T-helper 1 cell treated with Interleukin-12 subunit alpha and Interleukin-12 subunit beta and Interleukin-4 antibody, amounts not matched to agents 30 ng/mL and 1 ng/mL, for 36 hours (primary cell): ENCODE data around the gene ATP6V1G3. TPM values are rescaled to one million over a fixed set of nuclear protein-coding genes. Genes with fewer than 3 reads are reported as not detected.
"Not testable (repeated sequence)": the region's sequence is repeated elsewhere in the genome, so short reads cannot be mapped to it uniquely, and the experiment has no call there.

ENCODE experiments used
- intact Hi-C: fragments of 100-400 bp; cut with micrococcal nuclease; formaldehyde crosslinking; loops from one replicate; pipeline ENCODE4 v1.15.1; 2024
- total RNA-seq: library from RNA; stranded (reverse); gene quantifications from 2 replicates; pipeline ENCODE4 v1.2.3, GENCODE V29; 2022

Gene ATP6V1G3, protein sequence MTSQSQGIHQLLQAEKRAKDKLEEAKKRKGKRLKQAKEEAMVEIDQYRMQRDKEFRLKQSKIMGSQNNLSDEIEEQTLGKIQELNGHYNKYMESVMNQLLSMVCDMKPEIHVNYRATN
- not detected in 2 replicates for total RNA-seq

DNA sequence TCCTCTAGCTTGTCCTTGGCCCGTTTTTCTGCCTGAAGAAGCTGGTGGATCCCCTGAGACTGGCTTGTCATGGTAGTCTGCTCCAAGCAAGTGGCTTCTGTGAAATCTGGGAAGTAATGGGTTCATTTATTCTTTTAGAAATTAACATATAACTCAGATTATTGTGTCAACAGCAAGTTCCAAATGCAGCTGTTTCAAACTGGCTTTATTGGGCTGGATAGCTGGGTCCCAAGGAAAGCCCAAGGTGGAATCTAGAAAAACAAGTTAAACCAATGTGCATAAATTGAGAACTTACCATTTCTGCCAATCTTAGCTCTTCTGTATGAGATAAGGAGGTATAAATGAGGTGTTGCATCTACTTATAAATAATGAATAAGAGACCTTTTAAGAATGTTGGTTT, at the start of gene ATP6V1G3:
Gene ATP6V1G3, minus strand, starts transcription at position 101 of the 400 bp plus-strand sequence. Its CDS starts 30 bp downstream, at position 71.
- intact Hi-C loops = no loop called here

DNA sequence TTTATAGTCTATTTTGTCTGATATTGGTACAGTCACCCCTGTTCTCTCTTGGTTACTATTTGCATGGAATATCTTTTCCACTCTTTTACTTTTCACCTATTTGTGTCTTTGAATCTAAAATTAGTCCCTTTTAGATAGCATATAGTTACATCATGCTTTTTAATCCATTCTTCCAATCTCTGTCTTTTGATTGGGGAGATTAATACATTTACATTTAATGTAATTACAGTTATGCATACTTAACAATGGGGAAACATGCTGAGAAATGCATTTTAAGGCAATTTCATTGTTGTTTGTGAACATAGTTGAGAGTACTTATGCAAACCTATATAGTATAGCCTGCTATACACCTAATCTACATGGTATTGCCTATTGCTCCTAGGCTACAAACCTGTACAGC, 48.4 kb upstream of the ATP6V1G3 start:
- intact Hi-C loops = no loop called here

DNA sequence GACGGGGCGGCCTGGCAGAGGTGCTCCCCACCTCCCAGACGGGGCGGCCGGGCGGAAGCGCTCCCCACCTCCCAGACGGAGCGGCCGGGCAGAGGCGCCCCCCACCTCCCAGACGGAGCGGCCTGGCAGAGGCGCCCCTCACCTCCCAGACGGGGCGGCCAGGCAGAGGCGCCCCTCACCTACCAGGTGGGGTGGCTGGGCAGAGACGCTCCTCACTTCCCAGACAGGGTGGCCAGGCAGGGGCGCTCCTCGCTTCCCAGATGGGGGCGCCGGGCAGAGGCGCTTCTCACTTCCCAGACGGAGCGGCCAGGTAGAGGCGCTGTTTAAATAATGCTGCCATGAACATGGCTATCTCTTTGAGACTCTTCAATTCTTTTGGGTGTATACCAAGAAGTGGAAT, 43.7 kb upstream of the ATP6V1G3 start:
- intact Hi-C loops = no loop called here

DNA sequence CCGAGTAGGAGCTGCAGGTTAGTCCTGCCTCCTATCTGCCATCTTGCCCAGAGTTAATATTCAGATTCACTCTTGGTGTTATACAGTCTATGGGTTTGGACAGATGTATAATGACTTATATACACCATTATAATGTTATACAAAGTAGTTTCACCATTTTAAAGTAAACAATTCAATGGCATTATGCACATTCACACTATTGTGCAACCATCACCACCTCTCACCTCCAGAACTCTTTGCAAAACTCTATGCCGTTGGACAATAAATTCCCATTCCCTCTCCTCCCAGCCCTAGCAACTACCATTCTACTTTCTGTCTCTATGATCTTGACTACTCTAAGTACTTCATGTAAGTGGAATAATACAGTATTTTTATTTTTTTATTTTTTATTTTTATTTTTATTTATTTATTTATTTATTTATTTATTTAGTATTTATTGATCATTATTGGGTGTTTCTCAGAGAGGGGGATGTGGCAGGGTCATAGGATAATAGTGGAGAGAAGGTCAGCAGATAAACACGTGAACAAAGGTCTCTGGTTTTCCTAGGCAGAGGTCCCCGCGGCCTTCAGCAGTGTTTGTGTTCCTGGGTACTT, 42.8 kb upstream of the ATP6V1G3 start:
- intact Hi-C loops = not testable (repeated sequence)

DNA sequence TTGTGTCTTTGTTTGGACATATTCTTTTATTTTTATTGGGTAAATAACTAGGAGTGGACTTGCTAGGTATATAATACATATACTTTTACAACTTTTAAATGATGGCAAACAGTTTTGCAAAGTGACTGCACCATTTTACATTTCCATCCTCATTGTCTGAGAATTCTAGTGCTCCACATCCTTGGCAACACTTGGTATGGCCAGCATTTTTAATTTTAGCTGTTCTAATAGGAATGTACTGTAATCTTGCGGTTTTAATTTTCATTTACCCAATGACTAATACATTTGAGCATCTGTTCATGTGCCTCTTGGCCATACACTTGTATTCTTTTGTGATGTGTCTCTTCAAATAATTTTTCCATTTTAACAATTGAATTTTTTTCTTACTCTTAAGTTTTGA, 37.0 kb upstream of the ATP6V1G3 start:
- intact Hi-C loops = no loop called here

DNA sequence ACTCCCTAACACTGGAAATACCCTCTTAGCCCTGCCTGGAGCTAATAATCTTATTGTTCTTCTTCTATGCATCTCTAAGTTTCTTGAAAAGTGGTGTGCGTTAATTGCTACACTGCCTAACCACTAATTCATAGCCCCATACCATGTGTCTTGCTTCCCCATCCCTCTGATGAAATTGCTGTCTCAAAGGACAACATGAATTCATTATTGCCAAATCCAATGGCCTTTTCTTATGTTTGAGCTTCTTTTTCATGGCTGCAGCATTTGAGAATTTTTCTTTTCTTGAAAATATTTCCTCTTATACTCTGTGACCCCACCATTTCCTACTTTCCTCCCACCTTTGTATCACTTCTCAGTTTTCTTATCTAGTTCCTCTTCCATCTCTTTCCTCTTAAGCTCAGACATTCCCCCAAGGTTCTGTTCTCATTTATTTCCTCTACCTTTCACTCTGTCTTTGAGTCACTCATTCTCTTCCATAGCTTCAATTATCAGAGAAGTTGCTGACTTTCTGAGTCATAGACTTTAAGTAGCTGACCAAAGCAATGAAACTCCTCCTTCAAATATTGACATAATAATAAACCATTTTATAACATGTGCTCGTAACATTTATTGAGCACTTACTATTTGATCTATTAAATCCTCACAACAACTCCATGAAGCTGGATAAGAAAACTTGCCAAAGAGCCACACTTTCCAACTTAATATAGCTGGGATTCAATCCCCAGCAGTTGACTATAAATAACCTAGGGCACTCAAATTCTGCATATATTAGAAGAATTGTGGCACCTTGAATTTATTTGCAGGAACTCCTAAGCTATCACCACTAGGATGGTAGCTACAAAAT, 35.5 kb upstream of the ATP6V1G3 start:
- intact Hi-C loops = no loop called here

DNA sequence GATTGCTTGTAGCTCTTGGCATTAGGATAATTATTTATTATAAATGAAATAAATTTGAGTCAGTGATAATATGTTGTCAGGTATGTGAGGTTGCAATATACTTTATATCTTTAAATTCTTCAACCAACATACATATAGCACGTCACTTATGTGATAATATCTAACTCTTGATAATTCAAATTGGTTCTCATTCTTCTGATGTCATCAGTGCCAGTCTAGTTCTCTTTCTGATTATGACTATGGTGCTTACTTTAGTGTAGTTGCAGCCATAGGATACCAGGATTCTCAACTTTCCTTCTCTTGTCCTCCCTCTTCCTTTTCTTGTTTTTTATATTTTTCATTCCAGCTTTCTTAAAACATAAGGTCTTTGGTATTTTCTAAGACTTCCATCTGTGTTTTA, 34.8 kb upstream of the ATP6V1G3 start:
- intact Hi-C loops = no loop called here

DNA sequence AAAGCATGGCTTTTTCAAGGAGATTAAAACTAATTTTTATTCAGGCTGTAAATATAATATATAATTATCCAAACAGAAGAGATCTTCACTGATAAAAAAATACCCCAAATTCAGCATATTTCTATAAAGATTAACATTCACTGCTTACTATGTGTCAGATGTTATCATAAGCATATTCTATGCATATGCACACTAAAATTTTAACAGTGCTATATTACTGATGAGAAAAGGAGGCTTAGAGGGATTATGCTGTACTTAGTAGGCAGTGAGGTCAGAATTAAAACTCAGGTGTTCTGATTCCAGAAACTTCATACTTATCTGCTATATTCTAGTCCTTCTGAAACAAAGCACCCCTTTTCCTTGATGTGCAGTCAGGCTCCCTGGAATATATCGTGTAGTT, 33.8 kb upstream of the ATP6V1G3 start:
- intact Hi-C loops = no loop called here

DNA sequence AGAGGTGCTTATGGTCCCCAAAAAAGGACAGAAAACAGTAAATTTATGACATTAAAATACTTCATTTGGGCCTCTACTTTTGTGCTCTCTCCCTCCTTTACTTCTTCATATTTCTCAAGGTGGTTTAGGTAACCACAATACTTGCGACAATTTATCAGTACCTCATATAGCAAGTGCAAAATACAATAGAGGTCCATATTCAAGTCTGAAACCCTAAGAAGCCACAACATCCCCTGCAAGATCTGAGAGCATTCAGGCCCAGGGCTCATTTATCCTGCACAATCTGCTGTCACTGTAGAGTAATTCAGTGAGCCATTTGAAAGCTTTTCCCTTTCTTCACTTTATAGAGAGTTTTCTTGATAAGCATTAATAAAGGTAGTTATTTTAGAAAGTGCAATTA, 24.2 kb upstream of the ATP6V1G3 start:
- intact Hi-C loops = loop anchor here (2.0 kb wide), 1 partner anchor 74 kb away; the partner anchor contains the start of gene PTPRC

DNA sequence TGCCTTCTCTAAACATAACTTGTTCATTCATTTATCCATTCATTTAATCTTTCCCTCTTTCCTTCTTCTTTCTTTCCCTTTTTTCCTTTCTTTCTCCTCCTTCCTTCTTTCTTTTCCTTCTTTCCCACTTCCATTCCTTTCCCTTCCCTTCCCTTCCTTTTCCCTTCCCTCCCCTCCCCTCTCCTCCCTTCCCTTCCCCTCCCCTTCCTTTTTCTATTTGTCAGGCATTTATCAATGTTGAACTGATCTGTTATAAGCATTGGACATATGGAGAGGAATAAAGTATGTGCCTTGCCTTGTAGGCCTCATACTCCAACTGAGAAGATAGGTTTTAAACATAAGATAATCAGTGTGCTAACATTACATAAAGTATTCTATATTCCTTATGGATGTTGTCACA, 23.7 kb upstream of the ATP6V1G3 start:
- intact Hi-C loops = loop anchor here (2.0 kb wide), 1 partner anchor 75 kb away; the partner anchor contains the start of gene PTPRC

DNA sequence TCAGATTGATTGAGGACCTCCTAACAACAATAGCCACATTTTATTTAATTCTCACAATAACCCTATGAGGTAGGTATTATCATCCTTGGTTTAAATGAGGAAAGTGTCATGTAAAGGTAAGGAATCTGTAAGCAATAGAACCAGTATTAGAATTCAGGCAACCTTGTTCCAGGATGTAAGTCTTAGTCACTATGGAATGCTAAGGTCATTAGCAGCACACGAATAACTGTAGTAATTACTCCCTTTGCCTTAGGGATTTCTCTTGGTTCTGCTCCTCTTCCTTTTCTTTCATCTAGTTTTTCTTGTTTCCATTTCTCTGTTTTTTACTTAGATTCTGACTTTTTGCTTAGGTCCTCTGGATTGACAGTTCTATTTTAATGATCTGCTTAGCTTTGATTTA, 23.1 kb upstream of the ATP6V1G3 start:
- intact Hi-C loops = no loop called here

DNA sequence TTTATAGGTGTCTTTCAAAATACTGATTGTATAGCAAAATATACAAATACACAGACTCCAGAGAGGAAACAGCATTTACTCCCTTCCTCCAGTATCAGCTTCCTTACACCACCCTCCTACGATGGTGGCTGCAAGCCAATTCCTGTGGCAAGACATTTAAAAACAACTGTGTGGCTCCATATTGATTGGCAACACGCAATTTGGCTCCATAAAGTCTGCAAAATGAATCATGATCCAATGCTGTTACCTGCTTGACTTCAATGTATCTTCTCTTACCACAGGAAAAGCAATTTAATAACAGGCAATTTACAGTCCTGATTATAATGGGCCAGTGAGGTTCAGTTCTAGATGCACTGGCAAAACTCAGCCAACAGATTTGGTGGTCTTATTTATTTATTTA, 19.7 kb upstream of the ATP6V1G3 start:
- intact Hi-C loops = no loop called here

DNA sequence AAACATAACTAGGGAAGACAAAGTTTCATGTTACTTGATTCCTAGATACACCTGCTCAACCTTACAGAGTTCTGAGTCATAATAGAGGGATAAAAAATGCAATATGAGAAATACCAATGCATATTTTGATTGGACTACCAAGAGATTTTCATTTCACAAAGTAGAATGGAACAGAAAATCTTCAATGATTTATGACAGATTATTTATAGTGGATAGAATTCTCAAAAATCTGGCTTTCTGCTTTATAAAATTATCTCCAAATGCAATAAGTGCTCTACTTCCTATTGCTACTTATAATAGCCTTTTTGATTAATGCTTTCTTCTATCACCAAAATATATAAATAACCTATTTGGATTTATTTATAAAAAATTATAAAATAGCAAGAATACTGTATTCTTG, 18.9 kb upstream of the ATP6V1G3 start:
- intact Hi-C loops = no loop called here

DNA sequence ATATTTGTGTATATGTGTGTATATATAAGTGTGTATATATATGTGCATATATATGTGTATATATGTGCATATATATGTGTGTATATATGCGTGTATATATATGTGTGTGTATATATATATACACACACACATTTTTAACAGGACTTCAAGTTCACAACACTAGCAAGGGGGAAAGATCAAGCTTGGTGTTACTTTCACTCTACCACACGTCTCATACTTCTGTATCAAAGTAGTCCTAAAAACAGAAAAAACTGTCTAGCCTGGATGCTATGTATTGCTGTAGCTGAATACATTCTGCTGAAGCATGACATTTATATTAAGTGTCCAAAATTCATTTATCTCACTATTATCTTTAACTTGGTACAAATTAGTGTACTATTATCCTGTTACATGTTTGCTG, 17.9 kb upstream of the ATP6V1G3 start:
- intact Hi-C loops = no loop called here

DNA sequence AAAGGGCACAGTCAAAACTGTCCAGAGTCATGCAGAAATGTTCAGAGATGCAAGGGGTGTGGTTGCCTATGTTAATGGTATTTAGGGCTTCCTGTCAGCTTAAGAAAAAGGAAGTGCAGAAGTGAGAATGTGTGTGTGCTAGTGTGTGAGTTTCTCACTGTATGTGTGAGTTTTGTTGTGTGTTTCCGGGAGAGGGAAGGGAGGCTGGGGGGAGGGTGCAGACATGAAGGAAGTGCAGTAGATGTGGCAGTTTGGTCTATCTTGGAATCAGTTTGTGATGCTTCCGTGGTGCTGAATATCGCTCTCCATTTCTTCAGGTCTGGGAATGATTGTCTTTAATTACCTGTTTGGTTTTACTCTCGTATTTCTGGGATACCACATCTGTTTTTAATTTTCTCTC, 16.5 kb upstream of the ATP6V1G3 start:
- intact Hi-C loops = loop anchor here (1.0 to 2.0 kb wide), 5 partner anchors 34 to 125 kb away; partner anchors contain the start of gene PTPRC

DNA sequence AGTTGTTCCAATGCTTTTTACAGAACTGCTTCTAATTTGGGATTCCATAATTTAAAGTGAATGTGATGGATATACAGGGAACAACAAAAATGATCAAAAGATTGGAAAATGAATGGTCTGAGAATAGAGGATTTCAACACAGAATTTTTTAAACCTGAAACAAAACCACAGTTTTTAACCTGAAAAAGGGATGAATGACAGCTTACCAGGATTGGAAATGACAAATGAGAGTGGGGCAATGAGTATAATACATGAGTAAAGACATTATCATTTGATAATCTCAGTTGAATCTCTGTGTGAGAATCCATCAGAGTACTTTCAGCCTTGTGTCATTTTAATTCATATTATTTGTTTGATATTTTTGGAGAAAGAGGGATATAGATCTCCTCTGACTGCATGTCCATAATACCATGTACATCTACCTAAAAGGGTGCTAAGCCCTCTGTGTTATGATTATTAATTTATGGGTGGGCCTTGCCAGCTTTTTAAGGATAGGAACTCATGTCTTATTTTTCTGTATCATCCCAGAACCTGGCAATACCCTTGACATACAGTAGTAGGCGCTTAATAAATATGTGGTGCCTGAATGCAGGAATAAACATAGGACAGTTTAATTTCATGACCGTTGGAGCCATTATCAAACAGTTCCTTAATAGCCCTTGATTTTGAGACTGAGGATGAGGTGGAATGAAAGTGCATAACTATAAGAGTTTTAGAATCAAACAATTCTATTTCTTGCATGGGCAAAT, 12.4 kb upstream of the ATP6V1G3 start:
- intact Hi-C loops = no loop called here

DNA sequence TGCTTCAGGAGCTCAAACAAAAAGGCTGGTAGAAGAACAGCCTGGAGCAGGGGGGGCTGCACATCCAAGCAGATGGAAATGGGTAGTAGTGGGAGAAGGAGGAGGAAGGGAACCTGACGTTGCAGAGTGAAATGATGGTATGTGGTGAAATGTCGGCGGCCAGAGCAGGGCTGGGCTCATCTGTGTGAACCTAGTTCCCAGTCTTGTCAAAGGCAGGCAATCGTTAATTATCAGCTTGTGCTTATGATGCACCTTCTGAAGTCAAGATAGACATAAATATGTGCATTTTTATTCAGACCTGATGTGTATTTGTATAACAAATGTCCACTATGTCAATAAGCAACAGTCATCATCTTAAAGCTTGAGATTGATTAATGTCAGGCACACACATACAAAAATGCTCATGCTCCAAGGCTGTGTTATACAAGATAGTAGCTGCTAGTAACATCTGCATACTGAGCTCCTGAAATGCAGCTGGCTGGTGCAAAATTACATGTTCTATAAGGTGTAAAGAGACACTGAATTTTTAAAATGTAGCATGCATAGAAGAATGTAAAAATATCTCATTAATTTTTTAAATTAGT, 10.6 kb upstream of the ATP6V1G3 start:
- intact Hi-C loops = no loop called here

DNA sequence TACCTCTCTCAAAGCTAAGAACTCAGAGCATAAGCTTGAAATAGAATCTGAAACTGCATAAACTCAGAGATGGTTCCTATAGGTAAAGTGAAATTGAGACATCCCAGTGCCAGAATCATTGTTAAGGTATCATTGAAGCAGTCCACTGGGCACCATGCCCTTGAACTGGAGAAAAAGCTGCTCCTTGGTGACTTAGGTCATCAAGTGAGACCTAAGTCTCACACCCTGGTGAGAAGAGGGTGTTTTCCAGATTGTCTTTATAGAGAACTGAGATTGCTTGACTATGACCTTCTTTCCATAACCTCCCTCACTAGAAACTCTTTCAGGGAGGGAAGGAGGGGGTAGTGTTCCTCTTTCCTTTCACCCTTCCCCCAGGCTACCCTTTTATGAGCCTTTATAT, 9.4 kb upstream of the ATP6V1G3 start:
- intact Hi-C loops = no loop called here

DNA sequence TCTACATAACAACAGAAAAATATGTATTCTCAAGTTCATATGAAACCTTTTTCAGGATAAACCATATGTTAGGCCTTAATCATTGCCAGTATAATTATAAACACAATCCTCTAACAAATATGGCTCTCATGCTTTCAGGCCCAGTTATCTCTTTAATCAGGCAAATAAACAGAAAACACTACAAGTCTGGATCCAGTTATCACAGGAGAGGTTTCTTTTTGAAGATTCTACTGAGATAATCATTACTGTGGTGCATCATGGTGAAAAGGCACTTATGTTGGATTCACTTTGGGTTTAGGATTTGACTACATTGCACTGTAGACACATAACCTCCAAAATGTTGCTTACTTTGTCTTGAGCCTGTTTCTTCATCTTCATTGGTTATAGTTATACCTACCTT, 8.4 kb upstream of the ATP6V1G3 start:
- intact Hi-C loops = no loop called here

DNA sequence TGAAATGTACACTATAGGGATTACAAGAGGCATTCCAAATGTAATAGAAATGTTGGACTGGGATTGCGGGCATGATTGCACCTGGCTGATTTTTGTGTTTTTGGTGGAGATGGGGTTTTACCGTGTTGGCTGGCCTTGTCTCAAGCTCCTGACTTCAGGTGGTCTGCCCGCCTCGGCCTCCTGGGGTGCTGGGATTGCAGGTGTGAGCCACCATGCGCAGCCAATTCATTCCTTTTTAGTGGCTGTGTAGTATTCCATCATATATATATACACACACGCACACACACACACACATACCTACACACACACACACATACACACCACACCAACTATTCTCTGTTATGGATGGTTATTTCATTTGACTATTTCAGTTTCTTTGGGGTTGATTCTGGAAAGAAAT, 4.7 kb upstream of the ATP6V1G3 start:
- intact Hi-C loops = no loop called here

DNA sequence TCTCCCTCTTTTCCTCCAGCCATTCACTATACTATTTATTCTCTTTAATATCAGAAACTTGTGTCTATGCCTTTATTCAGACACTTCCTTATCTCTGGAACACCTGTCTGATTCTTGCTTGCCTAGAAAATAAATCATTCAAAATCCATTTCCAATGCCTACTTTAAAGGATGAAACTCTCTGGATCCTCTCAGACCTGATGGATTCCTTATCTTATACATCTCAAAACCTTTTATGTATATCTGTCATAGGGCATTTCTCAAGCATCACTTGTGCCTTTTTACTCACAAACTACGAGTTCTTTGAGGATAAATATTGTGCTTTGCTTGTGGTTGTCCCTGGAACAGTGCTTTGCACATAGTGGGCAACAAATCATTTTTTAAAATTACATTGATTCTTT, 3.8 kb upstream of the ATP6V1G3 start:
- intact Hi-C loops = no loop called here
